Neural cell (in vitro differentiated cells): ENCODE measurements around the gene MYOM1. TPM values are rescaled to one million over a fixed set of nuclear protein-coding genes. Genes with fewer than 3 reads are reported as not detected.

Source experiments
- H2AFZ ChIP-seq: fragments of 200-600, 300-800 bp; sonication (generic), shearing (Covaris generic); 2 replicates; pipeline ENCODE4 v1.6.0; 2014; ENCODE audit warnings: low read depth, mild to moderate bottlenecking, antibody characterized with exemption, low read length, moderate library complexity
- H3F3A ChIP-seq: fragments of 200-600 bp; shearing (Covaris generic); 2 replicates; pipeline ENCODE4 v1.6.1; 2016; ENCODE audit warnings: mild to moderate bottlenecking, moderate library complexity, mixed read lengths, antibody characterized with exemption, low read length; ENCODE audit not compliant: insufficient read depth, poor library complexity, severe bottlenecking
- H3K27ac ChIP-seq: fragments of 200-600, 300-800 bp; sonication (generic), shearing (Covaris generic); 2 replicates; pipeline ENCODE4 v1.5.1; 2014; ENCODE audit warnings: mild to moderate bottlenecking, low read length, moderate library complexity
- H3K27me3 ChIP-seq: fragments of 300-800, 200-600 bp; sonication (generic), shearing (Covaris generic); 2 replicates; pipeline ENCODE4 v1.6.0; 2014; ENCODE audit warnings: mild to moderate bottlenecking, low read depth, low read length, moderate library complexity; ENCODE audit not compliant: insufficient read depth
- H3K36me3 ChIP-seq: fragments of 300-800, 200-600 bp; sonication (generic), shearing (Covaris generic); 2 replicates; pipeline ENCODE4 v1.5.1; 2014; ENCODE audit warnings: mild to moderate bottlenecking, antibody characterized with exemption, low read length, moderate library complexity; ENCODE audit not compliant: insufficient read depth
- H3K4me2 ChIP-seq: fragments of 300-800, 200-600 bp; sonication (generic), shearing (Covaris generic); 2 replicates; pipeline ENCODE4 v1.6.0; 2014; ENCODE audit warnings: mild to moderate bottlenecking, low read length
- H3K4me3 ChIP-seq: fragments of 300-800, 200-600 bp; sonication (generic), shearing (Covaris generic); 2 replicates; pipeline ENCODE4 v1.5.1; 2014; ENCODE audit warnings: mild to moderate bottlenecking, low read length, moderate library complexity
- H3K79me2 ChIP-seq: fragments of 200-600 bp; shearing (Covaris generic); replicated peaks from 2 replicates; pipeline ENCODE4 v1.6.0; 2014; ENCODE audit warnings: mild to moderate bottlenecking, low read length, moderate library complexity; ENCODE audit not compliant: insufficient read depth
- H3K9ac ChIP-seq: fragments of 300-800, 200-600 bp; sonication (generic), shearing (Covaris generic); 2 replicates; pipeline ENCODE4 v1.6.1; 2016; ENCODE audit warnings: mild to moderate bottlenecking, low read length, mixed read lengths
- H3K9me2 ChIP-seq: fragments of 200-600 bp; shearing (Covaris generic); 2 replicates; pipeline ENCODE4 v1.6.1; 2016; ENCODE audit warnings: mild to moderate bottlenecking, low read length, mixed read lengths; ENCODE audit not compliant: insufficient read depth
- H3K9me3 ChIP-seq: fragments of 200-600, 300-800 bp; sonication (generic), shearing (Covaris generic); 2 replicates; pipeline ENCODE4 v1.6.1; 2016; ENCODE audit warnings: mild to moderate bottlenecking, mixed run types, low read length, moderate library complexity, mixed read lengths
- H4K20me1 ChIP-seq: fragments of 200-600 bp; shearing (Covaris generic); 2 replicates; pipeline ENCODE4 v1.6.1; 2016; ENCODE audit warnings: mild to moderate bottlenecking, mixed run types; ENCODE audit not compliant: insufficient read depth
- CTCF ChIP-seq: fragments of 450-650 bp; IDR thresholded peaks from 2 replicates; pipeline ENCODE4 v1.5.1; 2014; ENCODE audit warnings: antibody characterized with exemption, mild to moderate bottlenecking, moderate library complexity; ENCODE audit not compliant: poor library complexity, severe bottlenecking
- EP300 ChIP-seq: fragments of 450-650 bp; conservative IDR thresholded peaks from 2 replicates; pipeline ENCODE4 v1.6.1; 2014; ENCODE audit warnings: antibody characterized with exemption, mild to moderate bottlenecking, moderate library complexity; ENCODE audit not compliant: poor library complexity, severe bottlenecking
- EZH2 ChIP-seq: fragments of 200-600, 300-800 bp; shearing (Covaris generic), sonication (generic); IDR thresholded peaks from 2 replicates; pipeline ENCODE4 v1.6.1; 2014; ENCODE audit warnings: antibody characterized with exemption, low read length, borderline replicate concordance, mild to moderate bottlenecking; ENCODE audit not compliant: insufficient read depth, poor library complexity, severe bottlenecking
- MXI1 ChIP-seq: fragments of 450-650 bp; conservative IDR thresholded peaks from 2 replicates; pipeline ENCODE4 v1.6.1; 2014; ENCODE audit warnings: antibody characterized with exemption, mild to moderate bottlenecking; ENCODE audit not compliant: poor library complexity, severe bottlenecking
- POLR2AphosphoS5 ChIP-seq: IDR thresholded peaks from 2 replicates; pipeline ENCODE4 v1.6.1; 2012
- RAD21 ChIP-seq: fragments of 450-650 bp; conservative IDR thresholded peaks from 2 replicates; pipeline ENCODE4 v1.6.1; 2014; ENCODE audit warnings: antibody characterized with exemption, mild to moderate bottlenecking, moderate library complexity
- SMC3 ChIP-seq: fragments of 450-650 bp; conservative IDR thresholded peaks from 2 replicates; pipeline ENCODE4 v1.6.1; 2014; ENCODE audit warnings: antibody characterized with exemption, mild to moderate bottlenecking, moderate library complexity; ENCODE audit not compliant: poor library complexity
- TAF1 ChIP-seq: IDR thresholded peaks from 2 replicates; pipeline ENCODE4 v1.6.1; 2012; ENCODE audit warnings: low read depth
- polyA plus RNA-seq: library from polyadenylated mRNA; depleted of rRNA; stranded (reverse); fragments of >200 nt; gene quantifications from 2 replicates; pipeline ENCODE4 v1.2.3, GENCODE V29; 2014
- TF ChIP-seq, protein P1 (sequence below): IDR thresholded peaks from 2 replicates; pipeline ENCODE4 v1.6.1; 2012; ENCODE audit warnings: borderline replicate concordance

Gene MYOM1
- polyA plus RNA-seq, 1 donor from 2014 or later, result 1.7 TPM

GRCh38 chr18:3107740-3108151 lies 112.0 kb downstream of the MYOM1 start:
- H2AFZ ChIP-seq, result no peak overlapping the region
- no peaks in the 10 kb centered on the region for H4K20me1 ChIP-seq
- no peaks in the 10 kb centered on the region for H3F3A ChIP-seq
- no peaks in the 10 kb centered on the region for H3K27me3 ChIP-seq
- H3K9ac ChIP-seq, result no peak overlapping the region
- no peaks in the 10 kb centered on the region for H3K79me2 ChIP-seq
- H3K9me2 ChIP-seq, result no peaks in the 10 kb centered on the region
- no peaks in the 10 kb centered on the region for H3K36me3 ChIP-seq
- no peak overlapping the region for H3K4me3 ChIP-seq
- H3K4me2 ChIP-seq, result no peak overlapping the region
- TF ChIP-seq RAD21 (no peak), CTCF (no peak)
- H3K27ac ChIP-seq, result no peak overlapping the region
- no peaks in the 10 kb centered on the region for H3K9me3 ChIP-seq

DNA sequence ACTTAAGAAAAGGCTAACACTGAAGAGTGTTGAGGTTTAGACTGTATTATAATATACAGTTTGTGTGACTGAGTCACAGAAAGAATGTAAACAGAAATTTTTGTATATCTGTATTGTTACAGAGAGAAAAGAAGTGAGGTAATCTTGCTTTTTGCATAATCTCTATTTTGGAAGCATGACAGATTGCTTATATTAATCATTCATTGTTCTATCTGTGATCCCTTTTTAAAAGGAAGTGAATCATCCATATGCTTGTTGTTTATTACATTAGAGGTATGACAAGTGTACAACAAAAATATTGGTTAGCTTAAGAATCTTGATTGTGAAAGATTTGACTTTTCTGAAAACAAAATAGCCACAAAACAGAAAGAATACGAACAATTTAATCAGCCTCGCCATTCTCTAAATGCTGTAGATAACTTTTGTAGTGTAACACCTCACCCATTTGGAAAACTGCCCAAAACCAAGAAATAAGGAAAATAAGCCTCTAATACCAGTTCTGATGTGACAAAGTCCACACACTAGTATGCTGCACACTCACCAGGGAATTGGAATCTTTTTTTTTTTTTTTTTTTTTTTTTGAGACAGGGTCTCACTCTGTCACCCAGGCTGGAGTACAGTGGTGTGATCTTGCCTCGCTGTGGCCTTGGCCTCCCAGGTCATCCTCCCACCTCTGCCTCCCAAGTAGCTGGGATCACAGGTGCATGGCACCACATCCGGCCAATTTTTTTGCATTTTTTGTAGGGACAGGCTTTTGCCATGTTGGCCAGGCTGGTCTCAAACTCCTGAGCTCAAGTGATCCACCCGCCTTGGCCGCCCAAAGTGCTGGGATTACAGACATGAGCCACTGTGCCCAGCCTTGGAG lies 115.3 kb downstream of the MYOM1 start:
- TF ChIP-seq SMC3, result no peak
- TF ChIP-seq, protein P1, sequence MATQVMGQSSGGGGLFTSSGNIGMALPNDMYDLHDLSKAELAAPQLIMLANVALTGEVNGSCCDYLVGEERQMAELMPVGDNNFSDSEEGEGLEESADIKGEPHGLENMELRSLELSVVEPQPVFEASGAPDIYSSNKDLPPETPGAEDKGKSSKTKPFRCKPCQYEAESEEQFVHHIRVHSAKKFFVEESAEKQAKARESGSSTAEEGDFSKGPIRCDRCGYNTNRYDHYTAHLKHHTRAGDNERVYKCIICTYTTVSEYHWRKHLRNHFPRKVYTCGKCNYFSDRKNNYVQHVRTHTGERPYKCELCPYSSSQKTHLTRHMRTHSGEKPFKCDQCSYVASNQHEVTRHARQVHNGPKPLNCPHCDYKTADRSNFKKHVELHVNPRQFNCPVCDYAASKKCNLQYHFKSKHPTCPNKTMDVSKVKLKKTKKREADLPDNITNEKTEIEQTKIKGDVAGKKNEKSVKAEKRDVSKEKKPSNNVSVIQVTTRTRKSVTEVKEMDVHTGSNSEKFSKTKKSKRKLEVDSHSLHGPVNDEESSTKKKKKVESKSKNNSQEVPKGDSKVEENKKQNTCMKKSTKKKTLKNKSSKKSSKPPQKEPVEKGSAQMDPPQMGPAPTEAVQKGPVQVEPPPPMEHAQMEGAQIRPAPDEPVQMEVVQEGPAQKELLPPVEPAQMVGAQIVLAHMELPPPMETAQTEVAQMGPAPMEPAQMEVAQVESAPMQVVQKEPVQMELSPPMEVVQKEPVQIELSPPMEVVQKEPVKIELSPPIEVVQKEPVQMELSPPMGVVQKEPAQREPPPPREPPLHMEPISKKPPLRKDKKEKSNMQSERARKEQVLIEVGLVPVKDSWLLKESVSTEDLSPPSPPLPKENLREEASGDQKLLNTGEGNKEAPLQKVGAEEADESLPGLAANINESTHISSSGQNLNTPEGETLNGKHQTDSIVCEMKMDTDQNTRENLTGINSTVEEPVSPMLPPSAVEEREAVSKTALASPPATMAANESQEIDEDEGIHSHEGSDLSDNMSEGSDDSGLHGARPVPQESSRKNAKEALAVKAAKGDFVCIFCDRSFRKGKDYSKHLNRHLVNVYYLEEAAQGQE, result no peak
- Histone ChIP-seq H3K36me3 (no peaks in the 10 kb centered on the region), H3K4me2 (no peak overlapping the region), H3K9ac (no peak overlapping the region), H2AFZ (no peak overlapping the region), H3K9me3 (no peaks in the 10 kb centered on the region), H3K27me3 (no peaks in the 10 kb centered on the region), H3K9me2 (no peaks in the 10 kb centered on the region), H3F3A (no peaks in the 10 kb centered on the region), H3K4me3 (no peak overlapping the region), H4K20me1 (no peaks in the 10 kb centered on the region), H3K27ac (no peak overlapping the region), H3K79me2 (no peaks in the 10 kb centered on the region)

DNA sequence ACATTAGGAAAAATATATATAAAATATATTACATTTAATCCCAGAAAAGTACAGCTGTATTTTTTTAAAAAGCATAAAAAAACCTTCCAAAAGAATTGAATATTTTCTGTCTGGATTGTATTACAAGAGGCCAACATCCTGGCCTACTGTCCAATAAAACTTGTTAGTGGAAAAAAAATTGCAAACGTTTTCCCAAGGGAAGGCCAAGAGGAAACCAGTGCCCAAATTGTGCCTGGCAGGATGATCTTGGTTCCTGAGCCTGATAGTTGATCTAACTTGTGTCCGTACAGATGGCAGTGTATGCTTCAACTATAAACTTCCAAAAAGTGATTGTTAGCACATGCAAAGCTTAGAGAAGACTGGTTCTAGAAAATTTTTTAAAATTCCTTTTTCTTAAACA lies 116.2 kb downstream of the MYOM1 start:
- H3K9me2 ChIP-seq, result no peaks in the 10 kb centered on the region
- no peak overlapping the region for H3K9ac ChIP-seq
- H3K4me2 ChIP-seq, result no peak overlapping the region
- H3K79me2 ChIP-seq, result no peaks in the 10 kb centered on the region
- H3K27me3 ChIP-seq, result no peaks in the 10 kb centered on the region
- no peak overlapping the region for H2AFZ ChIP-seq
- no peak overlapping the region for H3K4me3 ChIP-seq
- no peak overlapping the region for H3K27ac ChIP-seq
- no peaks in the 10 kb centered on the region for H3K9me3 ChIP-seq
- H3K36me3 ChIP-seq, result no peaks in the 10 kb centered on the region
- no peaks in the 10 kb centered on the region for H3F3A ChIP-seq
- TF ChIP-seq EP300, result no peak
- TF ChIP-seq TAF1, result no peak
- no peak for TF ChIP-seq POLR2AphosphoS5
- TF ChIP-seq SMC3, result no peak
- TF ChIP-seq, protein P1, result no peak
- no peak for TF ChIP-seq EZH2
- TF ChIP-seq RAD21, result no peak
- no peak for TF ChIP-seq MXI1
- TF ChIP-seq CTCF, result no peak
- no peaks in the 10 kb centered on the region for H4K20me1 ChIP-seq
